Amniotic epithelial cell (primary cell): Measurements from ENCODE around the gene TICAM2.

ENCODE experiments used
- DNase-seq: peaks from one replicate; pipeline ENCODE4 v3.0.0-alpha.2; 2010; ENCODE audit warnings: low read depth

The TICAM2 gene

DNA sequence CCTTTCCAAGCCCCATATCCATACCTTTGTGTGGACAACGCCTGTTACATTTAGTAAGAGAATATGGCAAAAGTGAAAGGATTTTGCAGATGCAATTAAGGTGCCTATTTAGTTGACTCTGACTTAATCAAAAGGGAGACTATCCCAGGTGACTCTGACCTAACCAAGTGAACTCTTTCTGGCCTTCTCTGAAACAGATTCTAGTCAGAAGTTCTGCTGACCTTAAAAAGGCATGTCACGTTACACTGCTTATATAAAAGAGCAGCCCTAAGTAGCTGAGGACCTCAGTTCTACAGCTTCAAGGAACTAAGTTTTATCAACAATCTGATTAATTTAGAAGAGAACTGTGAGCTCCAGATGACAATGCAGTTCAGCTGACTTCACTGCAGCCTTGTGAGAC is 5.7 kb upstream of the TICAM2 start:
- DNase-seq: no peak

DNA sequence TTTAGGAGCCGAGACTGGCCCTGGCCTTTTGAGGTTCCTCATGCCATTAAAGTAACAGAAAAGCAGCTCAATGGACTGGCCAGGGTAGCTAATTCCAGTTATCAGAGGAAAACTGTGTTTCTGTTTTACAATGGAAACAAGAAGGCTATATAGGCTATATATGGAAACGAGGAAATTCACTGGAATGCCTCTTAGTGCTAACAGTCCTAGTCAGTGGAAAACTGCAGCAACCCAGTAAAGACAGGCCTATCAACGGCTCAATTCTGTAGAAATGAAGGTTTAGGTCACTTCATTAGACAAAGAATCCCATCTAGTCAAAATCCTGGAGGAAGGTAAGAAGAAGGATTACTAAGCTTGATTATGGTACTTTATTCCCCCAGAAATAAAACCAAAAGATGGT is 3.2 kb upstream of the TICAM2 start:
- DNase-seq: no peak

DNA sequence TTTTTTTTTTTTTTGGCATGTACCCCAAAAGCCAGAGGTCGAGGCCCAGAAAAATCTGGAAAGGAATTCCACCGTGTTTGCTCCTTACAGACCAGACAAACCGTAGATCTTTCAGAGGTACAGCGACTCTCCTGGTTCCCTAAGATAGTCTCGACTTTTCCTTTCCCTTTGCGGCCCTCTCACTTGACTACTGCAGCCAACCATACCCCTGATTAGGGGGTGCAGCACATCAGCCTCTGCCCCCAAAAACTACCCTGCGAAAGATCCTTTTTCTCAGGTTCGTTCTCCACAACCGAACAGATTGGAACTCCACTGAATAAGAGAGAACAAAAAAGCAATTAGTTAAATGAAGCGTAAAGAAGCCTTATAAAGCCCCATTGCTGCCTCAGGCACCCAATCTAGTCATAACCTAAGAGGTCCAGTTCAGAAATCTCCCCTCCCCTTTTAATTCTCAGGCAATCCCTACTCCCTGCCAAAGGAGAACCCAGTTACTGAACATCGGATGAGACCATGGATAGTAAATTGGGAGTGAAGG is 379 bp upstream of the TICAM2 start:
- DNase-seq: no peak

DNA sequence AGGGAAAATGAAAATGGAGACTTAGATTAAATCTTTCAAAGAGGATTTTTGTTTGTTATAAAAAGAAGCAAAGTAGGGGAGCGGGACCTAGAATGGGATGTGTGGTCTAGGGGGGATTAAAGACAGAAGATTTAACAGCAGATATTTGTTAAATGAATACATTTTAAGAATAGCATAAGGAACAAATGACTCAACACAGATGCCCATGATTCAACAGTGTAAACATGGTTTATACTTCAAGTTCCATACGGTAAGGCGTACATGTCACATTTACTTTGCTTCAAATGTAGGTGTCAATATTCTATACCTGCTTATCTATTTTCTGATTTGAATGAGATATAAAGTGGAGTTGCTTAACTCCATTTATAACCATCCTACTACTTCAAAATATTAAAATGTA is 1.5 kb downstream of the TICAM2 start:
- DNase-seq: peak; percentile 45

DNA sequence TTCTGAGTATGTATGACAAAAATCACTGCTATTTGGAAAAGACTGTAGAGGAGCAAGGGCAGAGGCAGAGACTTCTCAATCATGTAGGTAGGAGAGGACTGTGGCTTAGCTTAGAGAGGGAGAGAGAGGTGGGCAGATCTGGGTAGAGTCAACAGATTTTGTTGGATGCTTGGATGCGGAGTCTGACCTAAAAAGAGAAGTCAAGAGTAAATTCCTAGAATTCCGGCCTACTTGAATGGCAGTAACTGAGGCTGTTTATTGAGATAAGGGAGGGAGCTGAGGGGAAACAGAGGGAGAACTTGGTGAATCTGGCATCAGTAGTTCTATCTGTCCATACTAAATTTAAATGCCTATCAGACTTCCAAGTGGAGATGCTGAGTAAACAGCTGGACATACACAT is 2.4 kb downstream of the TICAM2 start:
- peak; percentile 37 for DNase-seq

DNA sequence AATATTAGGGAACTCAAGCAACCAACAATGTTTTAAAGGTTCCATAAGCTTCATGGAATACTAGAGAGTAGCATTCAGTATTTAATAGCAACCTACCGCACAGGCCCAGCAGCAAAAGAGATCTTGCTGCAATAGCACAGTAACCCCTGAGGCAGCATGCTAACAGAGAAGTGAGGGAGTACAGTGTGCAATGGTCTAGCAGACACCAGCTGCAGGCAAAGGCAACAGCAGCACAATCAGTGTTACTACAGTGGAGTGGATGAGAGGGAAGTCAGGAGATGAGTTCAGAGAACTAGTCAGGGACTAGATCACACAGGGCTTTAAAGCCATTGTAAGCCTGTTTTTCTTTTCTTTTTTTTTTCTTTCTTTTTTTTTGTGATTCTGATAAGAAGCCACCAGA is 2.8 kb downstream of the TICAM2 start:
- peak; percentile 75 for DNase-seq

DNA sequence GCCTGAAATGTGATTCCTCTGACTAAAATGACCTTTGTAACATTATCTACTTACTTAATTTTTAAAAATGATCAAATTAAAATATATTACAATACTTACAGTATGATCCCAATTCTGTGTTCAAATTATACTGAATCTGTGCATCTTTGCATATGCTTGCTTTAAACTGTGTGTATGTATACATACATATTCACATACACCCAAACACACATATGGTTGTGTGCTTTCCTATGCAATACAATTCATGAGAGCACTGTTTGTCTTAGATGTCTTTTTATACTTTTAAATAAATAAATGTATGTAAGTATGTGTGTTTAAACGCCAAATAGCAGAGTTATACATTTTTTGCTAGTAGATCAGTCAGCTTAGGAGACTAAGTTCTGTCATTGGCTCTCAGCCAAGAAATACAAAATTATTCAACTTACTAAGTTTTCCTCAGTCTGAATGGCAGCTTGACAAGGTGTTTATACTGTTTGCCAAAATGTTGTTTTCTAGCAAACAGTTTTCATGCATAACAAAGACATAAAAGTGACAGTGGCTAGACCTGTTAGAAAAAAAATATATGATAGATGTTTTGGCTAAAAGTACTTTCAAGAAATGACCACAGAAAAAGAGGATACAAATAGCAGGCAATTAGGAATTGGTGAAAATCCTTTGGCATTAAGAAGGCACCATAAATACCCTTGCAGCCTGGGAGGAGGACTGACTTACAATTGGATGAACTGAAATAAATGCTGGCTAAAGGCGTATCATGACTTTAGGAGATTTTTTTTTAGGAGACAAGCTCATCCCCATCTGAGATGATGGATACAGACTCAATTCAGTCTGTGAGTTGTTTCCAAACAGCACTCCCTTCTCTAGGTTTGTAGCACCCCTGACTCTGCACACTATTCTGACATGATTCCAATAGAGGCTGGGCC is 7.9 kb downstream of the TICAM2 start:
- no peak for DNase-seq

DNA sequence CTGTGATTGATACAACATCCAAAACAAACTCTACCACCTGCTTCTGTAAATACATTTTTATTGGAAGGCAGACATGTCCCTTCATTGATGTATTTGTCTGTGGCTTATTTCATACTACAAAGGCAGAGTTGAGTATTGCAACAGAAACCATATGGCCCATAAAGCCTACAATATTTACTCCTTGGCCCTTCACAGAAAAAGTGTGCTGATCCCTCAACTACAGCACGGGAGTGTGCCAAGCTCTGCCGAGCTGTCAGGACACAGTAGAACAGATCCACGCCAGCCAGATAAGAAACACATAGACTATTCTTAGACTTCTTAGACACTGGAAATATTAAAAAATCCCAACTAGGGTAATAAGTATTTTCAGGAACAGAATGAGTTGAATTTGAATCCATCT is 13.2 kb downstream of the TICAM2 start:
- DNase-seq: peak; percentile 36

DNA sequence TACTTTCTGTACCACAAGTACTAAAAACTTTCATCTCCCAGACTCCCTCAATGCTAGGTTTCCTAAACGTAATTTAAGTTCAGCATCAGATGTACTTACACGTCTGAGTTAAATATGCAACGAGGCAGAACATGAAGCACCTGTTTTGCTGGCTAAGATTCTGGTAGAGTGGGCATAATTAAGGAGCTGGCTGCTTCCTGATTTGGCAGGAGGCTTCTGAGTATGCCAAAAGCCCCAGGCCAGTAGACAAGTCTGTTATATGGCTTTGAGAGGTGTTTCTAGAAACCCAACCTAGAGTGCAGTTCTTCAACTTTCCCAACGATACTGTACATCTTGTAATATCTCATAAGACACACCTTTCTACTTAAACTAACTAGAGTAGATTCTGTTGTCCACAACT is 13.6 kb downstream of the TICAM2 start:
- DNase-seq: no peak

DNA sequence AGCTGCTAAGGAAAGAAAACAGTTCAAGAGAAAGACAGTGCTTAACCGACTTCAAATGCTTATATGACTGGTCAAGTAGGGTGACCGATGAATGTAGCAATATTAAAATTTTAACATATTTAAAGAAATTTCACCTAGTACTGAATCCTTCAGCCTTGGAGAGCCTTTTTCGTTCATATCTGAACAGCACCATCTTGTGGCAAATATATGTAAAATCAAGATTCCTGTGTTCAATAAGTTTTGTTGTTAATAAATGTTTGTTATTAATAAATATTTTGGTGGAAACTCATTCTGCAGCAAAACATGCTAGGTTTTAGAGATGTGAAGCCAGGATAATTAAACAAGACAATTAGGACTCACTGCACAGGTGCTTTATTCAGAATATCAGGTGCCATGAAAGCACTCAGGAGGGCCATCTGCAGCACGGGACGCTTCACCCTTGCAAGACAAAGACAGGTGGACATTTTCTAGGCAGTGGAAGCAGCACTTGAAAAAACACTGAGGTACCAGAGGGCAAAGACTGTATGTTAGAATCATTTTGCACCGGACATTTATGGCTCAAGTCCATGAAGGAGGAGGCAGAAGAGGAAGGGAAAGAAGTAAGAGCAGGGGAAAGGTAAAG is 15.6 kb downstream of the TICAM2 start:
- no peak for DNase-seq

DNA sequence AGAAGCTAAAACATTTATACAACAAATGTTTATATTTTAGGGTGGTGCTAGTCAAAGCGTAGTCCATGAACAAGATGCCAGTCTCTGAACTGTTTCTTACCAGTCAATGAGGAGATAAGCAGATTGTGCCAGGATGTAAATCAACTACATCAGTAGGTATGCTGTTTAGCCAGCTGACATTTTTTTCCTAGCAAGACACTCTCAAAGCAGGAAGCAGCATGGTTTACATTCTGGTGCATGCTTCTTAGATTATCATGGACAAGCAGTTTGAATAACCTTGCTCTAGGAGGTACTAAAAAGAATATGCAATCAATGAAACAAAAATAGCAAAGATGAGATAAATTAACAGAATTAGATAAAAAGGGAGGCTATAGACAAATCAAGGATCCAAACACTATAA is 17.0 kb downstream of the TICAM2 start:
- DNase-seq: no peak

DNA sequence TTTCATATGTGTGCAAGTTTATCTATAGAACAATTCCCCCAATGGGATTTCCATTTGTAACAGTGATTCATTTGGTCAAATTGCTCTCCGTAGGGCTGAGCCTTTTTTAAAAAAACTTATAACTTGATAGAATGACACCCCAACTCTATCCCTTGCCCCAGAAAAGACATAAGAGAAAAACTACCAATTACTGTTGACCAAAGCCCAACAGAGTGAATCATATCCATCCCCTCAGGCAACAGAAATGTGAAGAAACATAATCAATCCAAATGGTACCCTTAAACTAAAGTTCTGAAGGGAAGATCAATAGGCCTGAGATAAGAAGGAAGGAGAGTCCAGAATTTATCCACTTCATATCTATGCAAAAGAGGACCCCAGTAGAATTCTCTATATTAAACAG is 17.8 kb downstream of the TICAM2 start:
- DNase-seq: no peak

DNA sequence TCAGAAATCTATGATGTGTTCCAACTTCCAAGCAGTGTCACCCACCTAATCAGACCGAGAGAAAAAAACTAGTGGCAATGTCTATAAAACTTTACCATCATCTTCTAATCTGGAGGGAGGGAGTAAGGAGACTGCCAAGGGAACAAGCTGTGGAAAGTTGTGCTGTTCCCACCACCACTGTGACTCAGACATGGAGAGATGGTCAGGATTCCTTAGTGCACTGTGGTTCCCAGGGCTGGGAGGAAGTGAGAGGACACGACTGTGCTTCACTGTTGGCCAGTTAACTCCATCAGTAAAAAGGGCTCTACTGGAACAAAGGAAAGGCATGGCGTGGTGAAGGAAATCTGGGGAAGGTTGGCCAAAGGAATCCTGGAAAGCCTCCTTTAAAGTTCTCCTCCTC is 18.8 kb downstream of the TICAM2 start:
- peak; percentile 93 for DNase-seq

DNA sequence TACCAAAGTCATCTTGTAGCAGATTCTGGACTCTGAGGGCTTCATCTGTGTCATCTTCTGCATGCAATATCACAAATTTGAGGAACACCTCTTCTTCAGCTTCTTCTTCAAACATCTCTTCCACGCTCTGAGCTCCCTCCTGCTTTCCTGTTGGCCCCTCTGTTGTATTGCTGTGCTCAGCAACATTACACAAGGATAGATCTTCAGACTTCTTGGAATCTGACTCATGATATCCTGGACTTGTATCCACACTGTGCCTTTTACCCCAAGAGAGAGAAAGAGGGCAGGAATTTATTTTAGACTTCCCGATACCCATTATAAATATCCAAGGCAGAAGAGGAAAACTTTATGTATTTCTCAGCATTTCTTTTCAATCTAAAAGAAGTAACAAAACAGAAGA is 21.3 kb downstream of the TICAM2 start:
- DNase-seq: no peak

DNA sequence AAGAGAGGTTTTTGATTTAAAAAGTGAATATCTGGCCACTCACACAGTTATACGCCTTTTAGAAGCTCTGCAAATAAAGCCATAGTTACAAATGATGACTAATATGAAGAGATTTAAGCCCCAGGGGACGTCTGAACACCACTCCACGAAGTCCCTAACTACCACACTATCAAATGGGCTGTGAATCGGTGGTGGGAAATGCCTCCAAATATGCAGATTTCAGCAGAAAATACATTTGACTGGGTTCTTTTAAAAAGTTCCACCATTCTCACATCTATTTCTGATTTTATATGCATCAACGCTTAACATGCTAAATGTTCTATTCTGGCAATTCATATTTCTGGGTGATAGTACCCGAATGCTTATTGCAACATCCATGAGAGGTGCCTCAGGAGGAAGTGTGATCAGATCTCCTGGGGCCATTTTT is 22.5 kb downstream of the TICAM2 start:
- no peak for DNase-seq

DNA sequence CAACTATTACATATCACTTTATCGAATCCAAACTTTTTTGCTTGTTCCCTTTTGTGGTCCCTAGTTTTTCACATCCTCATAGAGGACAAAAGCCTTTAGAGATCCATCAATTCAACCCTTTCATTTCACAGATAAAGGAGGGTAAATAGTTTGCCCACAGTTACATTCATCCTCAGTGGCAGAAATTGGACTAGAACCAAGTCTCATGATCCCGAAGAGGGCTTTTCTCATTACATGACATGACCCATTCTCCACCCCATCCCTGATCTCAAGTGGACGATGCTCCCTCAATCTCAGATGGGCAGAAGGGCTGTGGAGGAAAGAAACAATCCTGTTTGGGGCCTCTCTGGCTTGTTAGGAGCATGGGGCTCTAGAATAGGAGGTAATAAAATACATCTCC is 23.1 kb downstream of the TICAM2 start:
- no peak for DNase-seq

DNA sequence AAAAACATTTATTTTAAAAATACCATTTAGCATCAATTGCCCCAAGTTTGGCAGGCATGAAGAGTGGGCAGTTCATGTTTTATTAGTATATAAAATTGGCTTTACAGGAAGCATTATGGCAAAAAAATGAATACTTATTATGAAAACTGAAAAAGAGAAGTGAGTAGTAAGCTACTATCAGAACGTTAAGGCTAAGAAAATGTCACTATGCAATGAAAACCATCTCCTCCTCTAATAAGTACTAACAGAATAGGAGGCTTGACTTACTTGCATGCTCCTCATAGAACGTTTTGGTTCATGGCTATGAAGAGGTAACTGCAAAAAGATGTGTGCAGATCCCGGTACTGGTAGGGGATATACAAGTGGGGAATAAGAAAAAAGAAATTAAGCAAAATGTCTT is 23.6 kb downstream of the TICAM2 start:
- DNase-seq: no peak

DNA sequence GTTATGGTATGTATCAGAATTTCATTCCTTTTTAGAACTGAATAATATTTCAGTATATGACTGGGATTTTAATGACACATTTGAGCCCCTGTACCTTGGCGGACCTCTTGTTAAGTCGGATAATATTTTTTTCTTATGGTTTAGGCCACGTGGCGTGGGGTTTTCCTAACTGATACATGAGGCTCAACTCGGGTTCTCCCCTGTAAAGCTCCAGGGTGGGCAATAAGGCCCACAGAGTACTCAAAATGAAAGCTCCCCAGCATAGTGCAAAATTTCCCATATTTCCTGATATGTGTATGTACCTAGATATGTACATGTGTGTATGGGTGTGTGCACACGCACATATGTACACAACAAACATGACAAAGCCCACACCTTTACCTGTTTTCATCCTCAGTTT is 24.5 kb downstream of the TICAM2 start:
- no peak for DNase-seq

DNA sequence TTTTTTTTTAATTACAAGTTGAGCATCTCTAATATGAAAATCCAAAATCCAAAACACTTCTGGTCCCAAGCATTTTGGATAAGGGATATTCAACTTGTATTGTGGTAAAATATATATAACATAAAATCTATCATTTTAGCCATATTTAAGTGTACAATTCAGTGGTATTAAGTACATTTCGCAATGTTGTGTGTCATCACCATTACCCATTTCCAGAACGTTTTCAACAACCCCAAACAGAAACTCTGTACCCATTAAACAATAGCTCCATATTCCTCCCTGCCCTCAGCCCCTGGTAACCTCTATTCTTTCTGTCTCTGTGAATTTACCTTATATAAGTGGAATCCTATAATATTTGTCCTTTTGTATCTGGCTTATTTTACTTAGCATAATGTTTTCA is 24.9 kb downstream of the TICAM2 start:
- peak; percentile 56 for DNase-seq

DNA sequence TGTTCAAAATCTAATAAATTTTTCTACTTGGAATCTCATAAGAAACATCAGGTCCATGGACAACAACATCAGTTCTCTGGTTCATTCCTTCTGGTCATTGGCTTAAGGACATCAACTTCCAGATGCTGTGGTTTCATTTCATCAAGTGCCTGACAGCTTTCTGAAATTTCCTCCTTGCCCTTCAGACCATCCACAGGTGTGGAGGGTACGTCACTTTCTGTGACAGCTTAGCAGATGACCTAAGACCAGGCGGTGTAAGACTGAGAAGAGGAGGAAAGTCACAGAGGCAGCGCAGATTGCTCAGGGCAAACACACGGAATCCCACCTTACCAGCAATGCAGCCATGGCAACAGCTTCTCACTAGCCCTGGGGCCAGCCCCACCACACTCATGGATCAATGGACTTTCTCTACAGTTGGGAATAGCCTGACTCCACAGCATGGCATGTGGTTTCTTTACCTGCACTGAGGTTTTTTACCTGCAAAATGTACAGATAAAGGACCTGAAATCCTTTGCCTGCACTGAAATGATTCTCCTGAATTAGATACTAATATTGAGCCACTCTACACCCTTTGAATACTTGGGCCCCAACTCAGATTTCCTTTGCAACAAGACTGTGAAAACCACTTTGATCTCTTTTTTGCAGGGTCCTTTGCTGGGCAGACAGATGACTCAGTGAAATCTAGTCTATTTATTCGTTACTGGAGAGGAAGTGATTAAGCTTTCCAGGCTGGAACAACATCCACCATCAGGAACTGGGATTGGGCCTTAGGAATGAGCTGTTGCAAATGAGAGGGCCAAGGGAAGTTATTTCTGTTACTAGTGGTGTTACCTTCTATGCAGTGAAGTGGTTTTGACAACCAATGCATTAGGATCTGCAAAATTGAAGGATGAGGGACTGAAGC is 26.9 kb downstream of the TICAM2 start:
- peak; percentile 60 for DNase-seq

DNA sequence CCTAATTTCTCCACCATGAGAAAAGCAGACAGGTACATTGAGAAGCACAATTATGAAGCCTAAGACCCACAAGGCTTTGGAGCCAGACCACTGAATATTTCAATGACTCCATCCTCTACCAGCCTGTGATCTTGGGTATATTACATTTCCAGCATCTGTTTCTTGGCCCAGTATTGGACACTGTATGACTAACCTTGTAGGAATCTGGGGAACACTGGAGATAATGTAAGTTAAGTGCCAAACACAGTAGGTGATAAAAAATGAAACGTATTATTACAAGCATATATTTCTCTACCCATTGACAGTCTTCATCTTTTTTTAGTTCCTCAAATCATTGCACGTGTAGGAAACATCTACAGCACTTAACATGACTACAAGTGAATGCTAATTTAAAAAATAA is 29.1 kb downstream of the TICAM2 start:
- peak; percentile 54 for DNase-seq

DNA sequence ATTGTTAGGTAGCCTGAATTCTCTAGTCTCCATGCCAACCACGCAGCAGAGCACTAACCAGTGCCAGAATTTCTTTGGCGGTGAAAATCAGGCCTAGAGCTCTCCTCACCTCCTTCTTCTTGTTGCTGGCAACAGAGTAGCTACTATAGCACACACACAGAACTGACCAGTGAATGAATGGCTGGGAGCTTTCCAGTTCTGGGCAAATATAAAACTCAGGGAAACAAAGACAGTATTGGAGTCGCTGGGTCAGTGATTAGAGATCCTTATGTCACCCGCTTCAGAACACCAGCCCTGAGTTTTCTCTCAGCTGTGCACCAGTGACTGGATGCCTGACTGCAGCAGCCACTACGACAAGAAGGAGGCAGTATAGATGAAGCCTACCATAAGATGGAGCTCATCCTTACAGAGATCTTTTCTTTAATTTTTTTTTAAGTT is 30.8 kb downstream of the TICAM2 start:
- no peak for DNase-seq
